GM19238 (cell line): ENCODE measurements around the gene BHMT2.

Source experiments
- DNase-seq: peaks from one replicate; pipeline ENCODE4 v3.0.0; 2011; ENCODE audit warnings: low spot score; ENCODE audit not compliant: insufficient read length

The BHMT2 gene

GRCh38 chr5:79062436-79062835 is 7.1 kb upstream of the BHMT2 start:
- no peak for DNase-seq

GRCh38 chr5:79070350-79070667 is 742 bp downstream of the BHMT2 start:
- DNase-seq, result no peak

GRCh38 chr5:79074641-79075040 is 5.1 kb downstream of the BHMT2 start:
- no peak for DNase-seq

GRCh38 chr5:79075646-79076426 is 6.3 kb downstream of the BHMT2 start:
- DNase-seq, result no peak

GRCh38 chr5:79076819-79077218 is 7.3 kb downstream of the BHMT2 start:
- DNase-seq, result no peak

GRCh38 chr5:79077680-79078365 is 8.3 kb downstream of the BHMT2 start:
- DNase-seq, result no peak

- no peak for DNase-seq
Measured at GRCh38 chr5:79080804-79081203, 11.2 kb downstream of the BHMT2 start.

- DNase-seq, result no peak
Measured at GRCh38 chr5:79081779-79082178, 12.2 kb downstream of the BHMT2 start.

- DNase-seq, result no peak
Measured at GRCh38 chr5:79086116-79086515, 16.5 kb downstream of the BHMT2 start.

GRCh38 chr5:79088507-79088906 is 18.9 kb downstream of the BHMT2 start:
- DNase-seq, result no peak

GRCh38 chr5:79091064-79091463 is 21.5 kb downstream of the BHMT2 start:
- no peak for DNase-seq

- DNase-seq, result no peak
Measured at GRCh38 chr5:79093762-79094161, 24.2 kb downstream of the BHMT2 start.

GRCh38 chr5:79105868-79106267 is 36.3 kb downstream of the BHMT2 start:
- DNase-seq, result no peak

GRCh38 chr5:79107020-79107796 is 37.6 kb downstream of the BHMT2 start:
- no peak for DNase-seq

- no peak for DNase-seq
Measured at GRCh38 chr5:79108086-79108485, 38.5 kb downstream of the BHMT2 start.

- no peak for DNase-seq
Measured at GRCh38 chr5:79108792-79109191, 39.2 kb downstream of the BHMT2 start.

GRCh38 chr5:79109527-79110492 is 40.2 kb downstream of the BHMT2 start:
- DNase-seq, result peak; percentile 27

- DNase-seq, result no peak
Measured at GRCh38 chr5:79111387-79111959, 41.9 kb downstream of the BHMT2 start, which contains the start of gene BHMT. Gene BHMT, plus strand, starts transcription at chr5:79111809. Its CDS starts 77 bp downstream, at chr5:79111886.

GRCh38 chr5:79111960-79112702 is 42.6 kb downstream of the BHMT2 start:
- no peak for DNase-seq

GRCh38 chr5:79112703-79113058 is 43.1 kb downstream of the BHMT2 start:
- no peak for DNase-seq
